BLaER1 treated with 17β-estradiol and CSF1 and Interleukin-3, amounts not matched to agents 10 nM and 100 nM (cell line): ENCODE results near the gene CNTLN.
"Not testable (repeated sequence)": the region's sequence is repeated elsewhere in the genome, so short reads cannot be mapped to it uniquely, and the experiment has no call there.

ENCODE experiments used
- H3K27ac ChIP-seq, 11 experiments: shearing (Covaris generic); formaldehyde crosslinking; 2 replicates each; pipeline ENCODE4 v1.8.1; 2022
- H3K27me3 ChIP-seq, 11 experiments: shearing (Covaris generic); formaldehyde crosslinking; 2 replicates each; pipeline ENCODE4 v1.8.1; 2022
- H3K36me3 ChIP-seq, 11 experiments: shearing (Covaris generic); formaldehyde crosslinking; 2 replicates each; pipeline ENCODE4 v1.8.1; 2022
- H3K4me1 ChIP-seq, 10 experiments: shearing (Covaris generic); formaldehyde crosslinking; 2 replicates each; pipeline ENCODE4 v1.8.1; 2022
- H3K4me2 ChIP-seq, 11 experiments: shearing (Covaris generic); formaldehyde crosslinking; 2 replicates each; pipeline ENCODE4 v1.8.1; 2022
- H3K4me3 ChIP-seq, 10 experiments: shearing (Covaris generic); formaldehyde crosslinking; 2 replicates each; pipeline ENCODE4 v1.8.1; 2022
- H3K9ac ChIP-seq, 11 experiments: shearing (Covaris generic); formaldehyde crosslinking; 2 replicates each; pipeline ENCODE4 v1.8.1; 2022
- H3K9me3 ChIP-seq, 11 experiments: shearing (Covaris generic); formaldehyde crosslinking; replicated peaks in 1 of 11; 2 replicates each; pipeline ENCODE4 v1.8.1; 2022
- H4K20me1 ChIP-seq, 11 experiments: shearing (Covaris generic); formaldehyde crosslinking; 2 replicates each; pipeline ENCODE4 v1.8.1; 2022
- Cebpa-rat ChIP-seq, 11 experiments: shearing (Covaris generic); IDR thresholded peaks; 2 replicates each; pipeline ENCODE4 v1.8.1; 2022

CNTLN gene

DNA sequence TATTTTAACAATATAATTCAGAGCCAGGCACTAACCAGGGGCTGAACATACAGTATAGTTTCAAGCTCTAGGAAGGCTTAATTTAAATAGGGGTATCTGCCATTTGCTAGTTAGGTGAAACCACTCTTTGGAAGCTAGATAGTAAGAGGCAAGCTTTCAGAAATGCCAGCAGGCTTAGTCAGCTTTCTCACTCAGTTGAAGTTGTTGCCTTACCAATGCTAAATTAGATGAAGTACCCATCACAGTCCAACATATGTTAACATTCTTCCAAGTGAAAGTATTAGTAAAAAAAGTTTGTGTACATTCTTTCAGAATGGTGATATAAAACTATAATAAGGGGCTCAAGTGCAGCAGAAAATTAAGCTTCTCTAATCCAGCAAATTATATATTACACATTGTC is 215.0 kb downstream of the CNTLN start:
- no peaks in the 10 kb centered on the region for H3K27me3 ChIP-seq
- TF ChIP-seq Cebpa-rat (IDR thresholded peaks at IDR 0.05) = no peak
- no peak overlapping the region for H3K9ac ChIP-seq
- no peaks in the 10 kb centered on the region for H4K20me1 ChIP-seq
- no peak overlapping the region for H3K27ac ChIP-seq
- no peaks in the 10 kb centered on the region for H3K4me1 ChIP-seq
- H3K36me3 ChIP-seq = peaks cover 0 to 26% (median 7%) of the 10 kb centered on the region in 11 experiments; a peak in 16 of 22 replicates
- peaks cover 0 to 19% (median 13%) of the 10 kb centered on the region in 11 experiments; a peak in 15 of 22 replicates for H3K9me3 ChIP-seq
- no peak overlapping the region for H3K4me3 ChIP-seq
- H3K4me2 ChIP-seq = no peak overlapping the region

DNA sequence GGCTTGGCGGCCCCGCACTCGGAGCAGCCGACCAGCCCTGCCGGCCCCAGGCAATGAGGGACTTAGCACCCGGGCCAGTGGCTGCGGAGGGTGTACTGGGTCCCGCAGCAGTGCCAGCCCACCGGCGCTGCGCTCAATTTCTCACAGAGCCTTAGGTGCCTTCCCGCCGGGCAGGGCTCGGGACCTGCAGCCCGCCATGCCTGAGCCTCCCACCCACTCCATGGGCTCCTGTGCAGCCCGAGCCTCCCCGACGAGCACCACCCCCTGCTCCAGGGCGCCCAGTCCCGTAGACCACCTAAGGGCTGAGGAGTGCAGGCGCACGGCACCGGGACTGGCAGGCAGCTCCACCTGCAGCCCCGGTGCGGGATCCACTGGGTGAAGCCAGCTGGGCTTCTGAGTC is 219.2 kb downstream of the CNTLN start:
- not testable (repeated sequence) for H3K4me1 ChIP-seq, H3K4me2 ChIP-seq, H3K9ac ChIP-seq, H3K27ac ChIP-seq, H3K4me3 ChIP-seq, H3K27me3 ChIP-seq, H4K20me1 ChIP-seq
- peaks cover 0 to 19% (median 13%) of the 10 kb centered on the region in 11 experiments; a peak in 15 of 22 replicates for H3K9me3 ChIP-seq
- H3K36me3 ChIP-seq = peaks cover 0 to 15% (median 3%) of the 10 kb centered on the region in 11 experiments; a peak in 5 of 22 replicates

DNA sequence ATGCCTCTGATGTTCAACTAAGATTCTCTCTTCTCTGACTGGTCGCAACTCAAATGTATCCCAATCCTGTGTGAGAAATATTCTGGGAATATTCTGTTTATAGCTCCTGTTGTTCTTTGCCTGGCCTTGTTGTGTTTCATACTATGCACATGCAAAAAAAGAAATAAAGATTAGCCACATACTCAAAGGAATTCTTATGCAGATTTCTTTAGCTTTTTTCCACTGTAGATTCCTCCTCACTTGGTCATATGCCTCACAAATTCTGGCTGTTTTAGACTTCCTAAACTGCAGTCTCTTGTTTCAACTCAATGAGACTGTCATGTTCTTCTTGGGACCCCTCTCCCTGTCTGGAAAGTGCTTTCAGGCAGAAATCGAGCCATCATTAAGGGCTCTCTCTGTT is 226.5 kb downstream of the CNTLN start:
- no peak overlapping the region for H3K9ac ChIP-seq
- no peak overlapping the region for H3K4me2 ChIP-seq
- no peak overlapping the region for H3K4me3 ChIP-seq
- H3K36me3 ChIP-seq = peaks cover 0 to 4% (median 0%) of the 10 kb centered on the region in 11 experiments; a peak in 2 of 22 replicates
- TF ChIP-seq Cebpa-rat (IDR thresholded peaks at IDR 0.05) = no peak
- H3K27ac ChIP-seq = no peak overlapping the region
- H3K9me3 ChIP-seq = peaks cover 0 to 11% (median 5%) of the 10 kb centered on the region in 11 experiments; a peak in 3 of 22 replicates
- H4K20me1 ChIP-seq = no peaks in the 10 kb centered on the region
- no peaks in the 10 kb centered on the region for H3K27me3 ChIP-seq
- peaks cover 6 to 11% (median 8%) of the 10 kb centered on the region in 10 experiments; a peak in 13 of 20 replicates for H3K4me1 ChIP-seq

DNA sequence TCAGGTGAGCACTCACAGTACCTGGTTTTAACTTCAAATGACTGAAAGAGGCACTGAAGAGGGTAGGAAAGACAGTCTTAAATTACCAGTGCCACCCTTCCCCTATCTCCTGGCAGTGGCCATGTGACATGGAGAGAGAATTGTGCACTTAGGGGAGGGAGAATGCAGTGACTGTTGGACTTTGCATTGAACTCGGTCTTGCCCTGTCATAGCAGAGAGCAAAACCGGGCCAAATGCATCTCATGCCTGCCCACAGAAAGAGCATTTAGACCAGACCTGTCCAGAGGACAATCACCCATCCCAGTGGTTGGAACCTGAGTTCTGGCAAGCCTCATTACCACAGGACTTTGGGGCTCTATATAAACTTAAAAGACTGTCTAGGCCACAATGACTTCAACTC is 232.2 kb downstream of the CNTLN start:
- H3K9me3 ChIP-seq = peaks cover 0 to 15% (median 5%) of the 10 kb centered on the region in 11 experiments; a peak in 4 of 22 replicates
- H4K20me1 ChIP-seq = no peaks in the 10 kb centered on the region
- H3K36me3 ChIP-seq = peaks cover 11 to 34% (median 23%) of the 10 kb centered on the region in 11 experiments; a peak in 21 of 22 replicates
- TF ChIP-seq Cebpa-rat (IDR thresholded peaks at IDR 0.05) = no peak
- peaks cover 6 to 11% (median 8%) of the 10 kb centered on the region in 10 experiments; a peak in 13 of 20 replicates for H3K4me1 ChIP-seq
- no peak overlapping the region for H3K4me3 ChIP-seq
- no peak overlapping the region for H3K27ac ChIP-seq
- no peak overlapping the region for H3K4me2 ChIP-seq
- no peak overlapping the region for H3K9ac ChIP-seq
- H3K27me3 ChIP-seq = no peaks in the 10 kb centered on the region

DNA sequence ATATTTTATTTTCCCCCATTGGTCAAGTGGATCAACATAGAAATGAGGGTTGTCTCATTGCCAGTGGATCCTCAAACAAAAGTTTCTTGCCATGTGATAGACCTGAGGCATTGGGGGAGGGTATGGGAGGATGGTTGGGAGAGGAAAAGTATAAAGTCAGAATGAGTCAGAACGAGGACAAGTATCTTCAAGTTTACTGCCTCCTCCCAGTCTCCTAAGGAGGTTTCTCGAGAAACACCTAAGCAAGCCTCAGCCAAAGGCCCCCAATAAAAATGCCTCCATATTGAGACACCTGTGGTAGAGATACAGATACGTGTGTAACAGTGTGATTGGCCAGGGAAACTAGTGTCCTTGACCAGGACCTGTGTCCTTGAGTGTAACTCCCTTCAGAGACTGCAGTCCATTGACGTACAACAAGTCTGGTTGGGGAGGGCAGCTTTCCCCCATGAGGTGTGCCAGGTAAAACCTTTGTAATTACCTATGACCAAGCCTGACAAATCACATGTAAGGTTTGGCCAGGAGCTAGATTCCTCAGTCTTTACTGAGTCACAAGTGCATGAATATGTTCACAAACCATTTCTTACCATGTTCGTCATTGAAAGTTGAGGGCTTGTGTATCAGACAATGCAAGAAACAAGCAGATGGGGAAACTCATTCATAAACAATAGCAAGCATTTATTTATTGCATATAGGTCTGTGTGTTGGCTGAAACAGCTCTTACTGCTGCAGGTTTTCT is 245.5 kb downstream of the CNTLN start:
- Histone ChIP-seq H3K4me2 (no peak overlapping the region), H3K9ac (no peak overlapping the region), H3K36me3 (no peaks in the 10 kb centered on the region), H3K4me3 (no peak overlapping the region), H3K9me3 (no peaks in the 10 kb centered on the region), H4K20me1 (no peaks in the 10 kb centered on the region), H3K27ac (no peak overlapping the region), H3K27me3 (no peaks in the 10 kb centered on the region), H3K4me1 (no peaks in the 10 kb centered on the region)
- TF ChIP-seq Cebpa-rat (IDR thresholded peaks at IDR 0.05) = no peak

DNA sequence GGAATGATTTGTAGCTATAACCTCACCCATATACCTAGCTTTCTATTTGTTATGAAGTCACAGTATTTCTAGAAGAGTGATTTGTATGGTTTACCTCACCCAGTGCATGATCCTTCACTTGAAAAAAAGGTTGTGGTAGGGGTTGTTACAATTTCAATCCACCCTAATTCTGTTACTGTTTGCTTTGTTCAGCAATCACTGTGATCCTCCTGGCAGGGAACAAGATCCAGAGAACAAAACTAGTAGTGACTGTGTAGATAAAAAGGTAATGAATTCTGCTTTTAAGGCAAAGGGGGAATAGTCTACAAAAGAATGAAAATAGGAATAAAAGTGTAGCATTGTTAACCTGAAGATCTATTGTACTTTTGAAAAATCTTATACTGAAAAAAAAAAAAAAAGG is 252.7 kb downstream of the CNTLN start:
- H3K4me3 ChIP-seq = no peak overlapping the region
- H3K4me1 ChIP-seq = no peaks in the 10 kb centered on the region
- no peak for TF ChIP-seq Cebpa-rat (IDR thresholded peaks at IDR 0.05)
- no peak overlapping the region for H3K4me2 ChIP-seq
- no peaks in the 10 kb centered on the region for H3K36me3 ChIP-seq
- H3K9ac ChIP-seq = no peak overlapping the region
- H3K27me3 ChIP-seq = no peaks in the 10 kb centered on the region
- no peaks in the 10 kb centered on the region for H4K20me1 ChIP-seq
- no peaks in the 10 kb centered on the region for H3K9me3 ChIP-seq
- H3K27ac ChIP-seq = no peak overlapping the region

DNA sequence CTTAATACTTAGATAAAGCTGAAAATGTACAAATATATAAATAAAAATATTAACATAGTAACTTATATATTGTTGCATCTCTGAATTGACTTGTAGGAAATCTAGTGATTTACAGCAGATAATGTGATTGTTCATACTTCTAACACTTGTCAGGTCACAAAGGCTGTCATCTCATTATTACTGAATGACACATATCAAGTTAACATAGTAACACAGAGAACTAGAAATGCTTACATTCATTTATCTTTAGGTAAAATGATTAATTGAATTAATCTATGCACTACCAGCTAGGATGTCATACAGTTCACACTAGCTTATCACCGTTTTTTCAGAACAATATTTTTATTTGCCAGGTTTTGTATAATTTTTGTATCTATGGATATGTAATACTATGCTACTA is 254.2 kb downstream of the CNTLN start:
- Histone ChIP-seq H3K9me3 (no peaks in the 10 kb centered on the region), H3K27ac (no peak overlapping the region), H4K20me1 (no peaks in the 10 kb centered on the region), H3K9ac (no peak overlapping the region), H3K4me1 (no peaks in the 10 kb centered on the region), H3K4me2 (no peak overlapping the region), H3K27me3 (no peaks in the 10 kb centered on the region), H3K4me3 (no peak overlapping the region), H3K36me3 (no peaks in the 10 kb centered on the region)
- TF ChIP-seq Cebpa-rat (IDR thresholded peaks at IDR 0.05) = no peak

DNA sequence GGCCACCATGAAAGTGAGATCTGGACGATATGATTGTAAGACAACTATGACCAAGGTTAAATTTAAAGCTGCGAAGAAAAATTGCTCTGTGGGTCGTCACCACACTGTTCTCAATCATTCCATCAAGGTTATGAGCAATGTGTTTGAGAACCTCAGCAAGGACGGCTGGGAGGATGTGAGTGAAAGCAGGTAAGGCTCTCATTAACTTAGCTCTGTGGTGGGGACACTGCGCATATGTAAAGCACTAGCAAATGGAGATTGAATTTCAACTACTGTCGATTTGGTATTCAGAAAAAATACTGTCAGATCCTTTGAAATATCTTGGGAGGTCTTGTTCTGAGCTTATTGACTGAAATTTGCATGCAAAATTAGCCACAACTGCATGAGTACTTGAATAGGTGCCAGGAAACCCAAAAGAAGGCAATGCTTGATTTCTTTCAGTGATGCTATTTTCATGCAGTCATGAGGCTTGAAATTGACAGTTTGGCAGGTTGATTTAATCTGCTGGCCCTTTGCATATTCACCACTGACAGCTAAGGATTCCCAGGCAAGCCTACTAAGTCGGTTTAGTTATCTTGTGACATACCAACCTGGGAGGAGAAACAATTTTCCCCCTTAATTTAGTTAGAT is 260.2 kb downstream of the CNTLN start:
- no peaks in the 10 kb centered on the region for H4K20me1 ChIP-seq
- no peak for TF ChIP-seq Cebpa-rat (IDR thresholded peaks at IDR 0.05)
- peaks cover 0 to 18% (median 9%) of the 10 kb centered on the region in 11 experiments; a peak in 10 of 22 replicates for H3K36me3 ChIP-seq
- H3K4me2 ChIP-seq = no peak overlapping the region
- no peaks in the 10 kb centered on the region for H3K27me3 ChIP-seq
- no peaks in the 10 kb centered on the region for H3K4me1 ChIP-seq
- H3K9me3 ChIP-seq = no peaks in the 10 kb centered on the region
- no peak overlapping the region for H3K27ac ChIP-seq
- no peak overlapping the region for H3K9ac ChIP-seq
- no peak overlapping the region for H3K4me3 ChIP-seq

DNA sequence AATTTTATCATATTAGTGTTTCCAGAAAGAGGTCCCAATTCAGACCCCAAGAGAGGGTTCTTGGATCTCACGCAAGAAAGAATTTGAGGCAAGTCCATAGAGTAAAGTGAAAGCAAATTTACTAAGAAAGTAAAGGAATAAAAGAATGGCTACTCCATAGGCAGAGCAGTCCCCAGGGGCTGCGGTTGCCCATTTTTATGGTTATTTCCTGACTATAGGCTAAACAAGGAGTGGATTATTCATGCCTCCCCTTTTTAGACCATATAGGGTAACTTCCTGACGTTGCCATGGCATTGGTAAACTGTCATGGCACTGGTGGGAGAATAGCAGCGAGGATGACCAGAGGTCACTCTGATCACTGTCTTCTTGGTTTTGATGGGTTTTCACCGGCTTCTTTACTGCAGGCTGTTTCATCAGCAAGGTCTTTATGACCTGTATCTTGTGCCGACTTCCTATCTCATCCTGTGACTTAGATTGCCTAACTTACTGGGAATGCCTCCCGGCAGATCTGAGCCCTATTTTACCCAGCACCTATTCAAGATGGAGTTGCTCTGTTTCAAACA is 262.4 kb downstream of the CNTLN start:
- H3K27me3 ChIP-seq, H3K27ac ChIP-seq, H3K4me1 ChIP-seq, H3K4me2 ChIP-seq, H3K9me3 ChIP-seq, H3K9ac ChIP-seq, H3K4me3 ChIP-seq, H4K20me1 ChIP-seq: not testable (repeated sequence)
- H3K36me3 ChIP-seq = peaks cover 0 to 18% (median 9%) of the 10 kb centered on the region in 11 experiments; a peak in 10 of 22 replicates
